Ramos (cell line): ENCODE results near the gene ENTPD7.

Source experiments
- in situ Hi-C: fragments of 300-500 bp; cut with MboI; formaldehyde crosslinking; loops from one replicate; pipeline ENCODE4 v1.14.3; 2022; ENCODE audit warnings: low sequenced_read_pairs; ENCODE audit not compliant: unreplicated experiment

The ENTPD7 gene

DNA sequence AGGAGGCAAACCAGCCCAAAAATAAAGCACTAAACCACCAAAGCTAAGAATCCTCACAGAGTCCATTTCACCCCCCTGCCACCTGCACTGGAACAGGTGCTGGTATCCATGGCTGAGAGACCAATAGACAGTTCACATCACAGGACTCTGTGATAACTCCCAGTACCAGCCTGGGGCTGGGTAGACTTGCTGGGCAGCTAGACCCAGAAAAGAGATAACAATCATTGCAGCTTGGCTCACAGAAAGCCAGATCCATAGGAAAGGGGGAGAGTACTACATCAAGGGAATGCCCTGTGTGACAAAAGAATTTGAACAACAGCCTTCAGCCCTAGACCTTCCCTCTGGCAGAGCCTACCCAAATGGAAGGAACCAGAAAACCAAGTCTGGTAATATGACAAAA, 25.5 kb upstream of the ENTPD7 start:
- in situ Hi-C loops: no loop called here

DNA sequence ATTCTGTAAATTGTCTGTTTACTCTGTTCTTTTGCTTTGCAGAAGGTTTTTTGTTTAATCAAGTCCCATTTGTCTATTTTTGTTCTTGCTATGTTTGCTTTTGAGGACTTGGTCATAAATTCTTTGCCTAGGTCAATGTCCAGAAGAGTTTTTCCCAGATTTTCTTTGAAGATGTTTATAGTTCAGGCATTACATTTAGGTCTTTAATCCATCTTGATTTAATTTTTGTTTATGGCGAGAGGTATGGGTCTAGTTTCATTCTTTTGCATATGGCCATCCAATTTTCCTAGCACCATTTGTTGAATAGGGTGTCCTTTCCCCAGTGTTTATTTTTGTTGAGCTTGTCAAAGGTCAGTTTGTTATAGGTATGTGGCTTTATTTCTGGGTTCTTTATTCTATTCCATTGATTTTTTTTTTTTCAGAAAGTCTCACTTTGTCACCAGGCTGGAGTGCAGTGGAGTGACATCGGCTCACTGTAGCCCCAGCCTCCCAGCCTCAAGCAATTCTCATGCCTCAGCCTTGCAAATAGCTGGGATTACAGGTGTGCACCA, 11.6 kb upstream of the ENTPD7 start:
- in situ Hi-C loops: no loop called here

DNA sequence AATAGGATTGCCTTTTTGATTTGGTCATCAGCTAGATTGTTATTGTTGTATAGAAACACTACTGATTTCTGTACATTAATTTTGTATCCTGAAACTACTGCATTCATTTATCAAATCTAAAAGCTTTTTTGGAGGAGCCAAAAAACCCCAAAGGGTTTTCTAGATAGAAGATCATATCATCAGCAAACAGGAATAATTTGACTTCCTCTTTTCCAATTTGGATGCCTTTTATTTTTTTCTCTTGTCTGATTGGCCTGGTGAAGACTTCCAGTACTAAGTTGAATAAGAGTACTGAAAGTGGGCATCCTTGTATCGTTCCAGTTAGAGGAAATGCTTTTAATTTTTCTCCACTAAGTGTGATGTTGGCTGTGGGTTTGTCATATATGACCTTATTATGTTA, 10.6 kb upstream of the ENTPD7 start:
- in situ Hi-C loops: no loop called here

DNA sequence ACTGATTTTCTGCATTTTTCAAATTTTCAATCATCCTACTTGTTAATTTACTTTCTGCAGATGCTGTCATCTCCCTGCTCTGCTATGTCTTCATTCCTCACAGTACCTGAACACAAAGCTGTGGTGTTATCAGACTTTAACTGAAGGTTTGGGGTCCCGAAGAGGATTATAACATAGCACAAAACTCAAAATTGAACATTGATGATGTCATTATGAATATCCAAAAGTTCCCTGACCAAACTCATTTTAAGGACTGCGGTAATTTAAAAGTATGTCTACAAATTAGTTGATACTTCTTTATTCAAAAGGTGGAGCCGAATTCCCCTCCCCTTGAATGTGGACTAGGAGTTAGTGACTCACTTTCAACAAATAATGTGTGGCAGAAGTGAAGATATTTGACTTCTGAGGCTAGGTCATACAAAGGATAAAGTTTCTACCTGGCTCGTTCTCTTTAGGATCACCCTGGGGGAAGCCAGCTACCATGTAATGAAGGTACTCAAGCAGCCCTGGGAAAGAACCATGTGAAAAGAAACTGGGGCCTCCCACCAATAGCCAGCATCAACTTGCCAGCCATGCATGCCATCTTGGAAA, 6.4 kb upstream of the ENTPD7 start:
- in situ Hi-C loops: no loop called here

- in situ Hi-C loops: no loop called here
Observed at GRCh38 chr10:99654390-99655175, 4.7 kb upstream of the ENTPD7 start.

- in situ Hi-C loops: no loop called here
Observed at GRCh38 chr10:99656199-99657064, 2.9 kb upstream of the ENTPD7 start.

DNA sequence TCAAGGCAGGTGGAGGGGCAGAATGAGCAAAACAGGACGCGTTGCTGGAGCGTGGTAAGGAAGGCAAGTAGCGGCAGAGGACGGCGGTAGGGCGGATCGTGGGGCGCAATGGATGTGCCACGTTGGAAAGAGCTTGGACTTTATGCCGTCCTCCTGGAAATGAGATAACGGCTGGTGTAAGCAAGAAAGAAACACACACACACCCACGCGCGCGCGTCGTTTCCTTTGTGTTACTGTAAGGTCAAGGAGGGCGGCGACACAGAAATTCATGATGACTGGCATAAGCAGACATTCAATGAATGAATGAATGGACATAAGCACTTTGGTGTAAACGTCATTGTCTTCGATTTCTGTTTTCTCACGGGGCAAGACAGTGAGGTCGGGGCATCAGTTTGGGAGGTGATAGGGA, 683 bp upstream of the ENTPD7 start:
- in situ Hi-C loops: no loop called here

GRCh38 chr10:99659868-99660366, 608 bp downstream of the ENTPD7 start:
- in situ Hi-C loops: no loop called here

DNA sequence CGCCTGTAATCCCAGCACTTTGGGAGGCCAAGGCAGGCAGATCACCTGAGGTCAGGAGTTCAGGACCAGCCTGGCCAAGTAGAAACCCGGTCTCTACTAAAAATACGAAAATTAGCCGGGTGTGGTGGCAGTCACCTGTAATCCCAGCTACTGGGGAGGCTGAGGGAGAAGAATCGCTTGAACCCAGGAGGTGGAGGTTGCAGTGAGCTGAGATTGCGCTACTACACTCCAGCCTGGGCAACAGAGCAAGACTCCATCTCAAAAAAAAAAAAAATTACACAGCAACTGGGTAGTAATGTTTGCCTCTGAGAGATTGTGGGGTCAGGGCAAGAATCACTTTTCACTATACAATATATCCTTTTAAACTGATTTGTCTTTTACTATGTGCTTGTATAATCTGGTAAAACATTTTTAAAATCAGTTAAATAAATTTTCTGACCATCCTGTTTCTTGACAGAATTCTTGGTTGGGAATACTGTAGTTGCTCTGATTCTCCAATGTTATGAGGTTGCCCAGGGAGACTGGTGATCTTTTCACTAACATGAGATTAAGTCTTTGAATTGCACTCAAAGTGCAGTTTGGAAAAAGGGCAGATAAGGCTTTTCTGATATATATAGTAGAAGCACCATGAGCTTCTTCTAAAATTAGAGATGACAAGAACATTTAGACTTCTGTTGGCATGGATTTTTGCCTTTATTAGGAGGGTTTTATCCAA, 1.5 kb downstream of the ENTPD7 start:
- in situ Hi-C loops: no loop called here

DNA sequence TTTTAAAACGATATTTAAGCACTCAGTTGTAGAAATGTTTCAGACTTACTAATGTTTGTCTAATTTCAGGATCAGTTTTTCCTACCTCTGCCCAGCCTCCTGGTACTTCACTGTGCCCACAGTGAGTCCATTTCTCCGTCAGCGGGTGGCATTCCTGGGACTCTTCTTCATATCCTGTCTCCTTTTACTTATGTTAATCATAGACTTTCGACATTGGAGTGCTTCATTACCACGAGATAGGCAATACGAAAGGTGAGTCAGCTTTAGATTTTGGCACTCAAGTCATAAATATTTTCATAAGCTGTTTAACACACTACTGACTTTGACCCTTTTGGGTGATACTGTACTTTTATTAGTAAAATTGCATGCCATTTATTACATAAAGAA, 2.1 kb downstream of the ENTPD7 start:
- in situ Hi-C loops: no loop called here

DNA sequence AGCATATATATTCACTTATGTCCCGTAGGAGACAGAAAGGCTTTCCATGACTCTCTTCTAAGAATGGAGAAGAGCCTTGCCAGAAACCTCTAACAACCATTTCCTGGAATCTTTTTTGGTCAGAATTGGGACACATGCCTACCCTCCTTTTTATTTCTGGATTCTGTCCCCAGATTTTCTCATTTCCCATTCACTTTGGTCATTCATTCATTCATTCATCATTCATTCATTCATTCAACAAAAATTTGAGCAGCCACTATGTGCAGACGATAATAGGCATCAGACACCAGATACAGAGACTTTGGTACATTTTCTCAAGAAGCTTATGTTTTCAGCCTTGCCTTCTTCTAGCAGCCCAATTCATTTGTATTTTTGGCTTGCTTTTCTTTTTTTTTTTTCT, 6.0 kb downstream of the ENTPD7 start:
- in situ Hi-C loops: no loop called here

DNA sequence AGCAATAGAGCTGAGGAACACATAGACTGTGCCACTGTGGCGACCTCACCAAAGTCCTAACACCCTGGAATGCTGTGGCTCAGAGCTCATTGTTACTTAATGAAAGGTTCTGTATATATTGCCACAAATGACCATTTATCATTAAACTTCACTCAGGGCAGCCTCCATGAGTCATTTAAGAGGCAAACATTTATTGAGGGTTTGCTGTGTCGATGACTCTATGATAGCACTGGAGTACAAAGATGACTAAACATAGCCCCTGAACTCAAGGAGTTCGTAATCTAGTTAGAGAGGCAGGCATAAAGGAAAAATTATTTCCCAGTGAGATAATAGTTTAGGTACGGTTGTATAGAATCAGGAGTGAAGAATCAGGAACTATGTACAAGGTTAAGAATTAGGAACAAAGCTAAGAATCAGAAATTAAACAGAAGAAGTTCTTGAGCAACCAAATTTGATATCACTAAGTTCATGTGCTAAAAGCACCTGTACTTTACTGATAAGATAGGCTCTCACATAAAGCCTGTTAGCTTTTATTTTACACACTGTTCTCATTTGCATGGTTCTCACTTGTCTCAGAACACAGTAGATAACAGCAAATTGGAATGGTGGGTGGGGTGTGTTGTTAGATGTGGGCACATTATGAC, 7.9 kb downstream of the ENTPD7 start:
- in situ Hi-C loops: no loop called here

DNA sequence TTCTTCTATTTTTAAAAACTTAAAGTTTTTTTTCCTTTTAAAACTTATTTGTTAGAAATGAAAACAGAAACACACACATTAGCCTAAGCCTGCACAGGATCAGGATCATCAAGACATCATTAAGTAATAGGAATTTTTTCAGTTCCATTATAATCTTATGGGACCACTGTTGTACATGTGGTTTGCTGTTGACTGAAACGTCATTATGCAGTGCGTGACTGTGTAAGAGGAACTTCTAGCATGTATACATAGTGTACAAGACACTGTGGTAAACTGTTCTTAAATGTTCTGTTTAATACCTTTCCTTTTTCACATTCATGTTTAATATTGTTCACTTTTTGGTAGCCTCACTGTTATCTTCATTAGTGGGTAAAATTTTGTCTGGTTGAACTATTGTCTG, 12.1 kb downstream of the ENTPD7 start:
- in situ Hi-C loops: no loop called here

DNA sequence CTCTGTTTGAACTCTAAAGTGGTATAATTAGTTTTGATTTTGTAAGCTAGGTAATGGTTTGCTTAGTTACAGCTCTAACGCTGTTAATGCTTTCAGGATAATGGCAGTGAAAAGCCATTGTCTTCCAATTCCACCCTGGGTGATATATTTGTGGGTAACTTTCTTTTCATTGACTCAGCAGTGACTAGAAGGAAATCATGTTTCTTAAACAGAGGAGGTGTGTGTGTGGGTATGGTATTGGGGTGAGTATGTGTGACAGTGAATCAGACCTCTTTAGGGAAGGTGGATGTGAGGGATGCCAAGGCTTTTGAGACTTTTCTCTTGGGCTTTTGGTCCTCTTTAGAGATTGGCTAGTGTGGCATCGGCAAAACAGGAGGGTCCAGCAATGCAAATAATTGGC, 13.6 kb downstream of the ENTPD7 start:
- in situ Hi-C loops: no loop called here

GRCh38 chr10:99673492-99673891, 14.2 kb downstream of the ENTPD7 start:
- in situ Hi-C loops: no loop called here

DNA sequence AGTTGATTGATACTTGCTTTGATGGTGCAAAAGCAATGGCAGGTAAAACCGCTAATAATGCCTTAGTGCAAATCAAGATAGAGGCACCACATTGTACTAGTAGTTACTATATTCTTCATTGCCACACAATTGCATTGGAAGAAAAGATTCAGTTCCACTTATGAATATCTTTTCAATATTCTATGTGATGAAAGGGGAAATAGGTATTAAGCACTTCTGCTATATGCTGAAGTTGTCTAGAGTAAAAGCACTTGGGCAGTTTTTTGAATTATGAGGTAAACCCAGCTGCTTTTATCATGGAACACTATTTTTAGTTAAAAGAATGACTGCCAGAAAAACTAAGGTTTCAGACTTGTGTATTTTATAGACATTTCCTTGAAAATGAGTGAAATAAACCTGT, 15.5 kb downstream of the ENTPD7 start:
- in situ Hi-C loops: no loop called here

- in situ Hi-C loops: no loop called here
Observed at GRCh38 chr10:99676426-99676825, 17.1 kb downstream of the ENTPD7 start.

DNA sequence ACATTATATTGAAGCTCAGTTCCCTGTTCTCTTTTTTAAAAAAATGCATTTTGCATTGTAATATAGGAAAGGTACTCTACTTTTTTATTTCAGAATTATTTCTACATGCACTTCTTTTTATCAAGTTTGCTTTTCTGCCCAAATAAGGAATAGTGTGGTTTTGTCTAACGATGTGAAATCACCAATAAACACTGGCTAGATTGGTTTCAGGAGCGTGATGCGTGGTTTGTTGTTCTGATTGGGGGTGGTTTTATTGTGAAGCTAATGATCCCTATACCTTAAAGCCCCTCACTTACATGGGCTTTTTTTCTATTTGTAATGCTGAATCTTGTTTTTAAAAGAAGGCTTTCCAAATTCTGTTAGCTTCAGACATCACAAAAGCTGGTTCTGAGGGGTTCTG, 17.6 kb downstream of the ENTPD7 start:
- in situ Hi-C loops: no loop called here

DNA sequence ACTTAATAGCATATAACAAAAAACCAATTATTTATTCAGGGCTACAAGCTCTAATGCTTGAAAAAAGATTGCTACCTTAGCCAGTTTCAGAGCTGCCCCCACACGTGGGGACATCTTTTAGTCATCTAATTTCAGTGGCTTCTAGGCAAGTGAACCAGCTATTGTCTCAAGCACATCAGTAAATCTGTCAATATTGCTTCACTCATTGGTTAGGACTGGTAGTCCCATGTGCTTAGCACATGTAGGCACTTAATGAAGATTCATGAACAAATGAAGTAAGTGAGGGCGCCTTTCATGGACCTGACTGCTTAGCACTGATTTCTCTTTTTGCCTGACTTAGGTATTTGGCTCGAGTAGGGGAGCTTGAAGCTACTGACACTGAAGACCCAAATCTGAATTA, 19.6 kb downstream of the ENTPD7 start:
- in situ Hi-C loops: no loop called here

GRCh38 chr10:99681553-99681952, 22.2 kb downstream of the ENTPD7 start:
- in situ Hi-C loops: no loop called here
